ENCODE results near the gene RFX5.
"Not testable (repeated sequence)": the region's sequence is repeated elsewhere in the genome, so short reads cannot be mapped to it uniquely, and the experiment has no call there.

RFX5 gene

GRCh38 chr1:151361883-151362282, 14.8 kb upstream of the RFX5 start:
- no peak for DNase-seq

- peak in 1 of 2 experiments; percentile 18 for DNase-seq
Observed at GRCh38 chr1:151356696-151357095, 9.6 kb upstream of the RFX5 start.

- no peak for DNase-seq
Observed at GRCh38 chr1:151352021-151352718, 5.1 kb upstream of the RFX5 start.

- DNase-seq, result not testable (repeated sequence)
Observed at GRCh38 chr1:151350323-151350722, 3.3 kb upstream of the RFX5 start.

- no peak for DNase-seq
Observed at GRCh38 chr1:151347523-151348246, 633 bp upstream of the RFX5 start.

GRCh38 chr1:151346082-151346768, 827 bp downstream of the RFX5 start:
- DNase-seq, result no peak

GRCh38 chr1:151344291-151344690, 2.8 kb downstream of the RFX5 start:
- no peak for DNase-seq

- no peak for DNase-seq
Observed at GRCh38 chr1:151343587-151343986, 3.5 kb downstream of the RFX5 start.

GRCh38 chr1:151342569-151342968, 4.5 kb downstream of the RFX5 start:
- no peak for DNase-seq

- DNase-seq, result no peak
Observed at GRCh38 chr1:151342021-151342420, 5.0 kb downstream of the RFX5 start.

GRCh38 chr1:151340870-151341754, 5.9 kb downstream of the RFX5 start:
- peak; percentile 93 to 97 for DNase-seq

GRCh38 chr1:151336556-151336955, 10.5 kb downstream of the RFX5 start:
- DNase-seq, result no peak

- DNase-seq, result no peak
Observed at GRCh38 chr1:151334822-151335221, 12.2 kb downstream of the RFX5 start.

- no peak for DNase-seq
Observed at GRCh38 chr1:151327903-151328674, 19.0 kb downstream of the RFX5 start.

- DNase-seq, result peak; percentile 99
Observed at GRCh38 chr1:151327223-151327902, 19.7 kb downstream of the RFX5 start, which contains the start of gene PI4KB. Gene PI4KB, minus strand, starts transcription at chr1:151327416. Its CDS starts 10,935 bp downstream, at chr1:151316481.

GRCh38 chr1:151326619-151327222, 20.3 kb downstream of the RFX5 start:
- DNase-seq, result peak; percentile 76 to 80

- no peak for DNase-seq
Observed at GRCh38 chr1:151325646-151326429, 21.2 kb downstream of the RFX5 start.

- no peak for DNase-seq
Observed at GRCh38 chr1:151325231-151325630, 21.8 kb downstream of the RFX5 start.

GRCh38 chr1:151324390-151324930, 22.6 kb downstream of the RFX5 start:
- no peak for DNase-seq

- DNase-seq, result no peak
Observed at GRCh38 chr1:151318975-151319374, 28.1 kb downstream of the RFX5 start.

Data from Kasumi-1 (cell line).